GM12874 (cell line): Measurements from ENCODE around the gene COL26A1.

Source experiments
- CTCF ChIP-seq: IDR thresholded peaks from 2 replicates; pipeline ENCODE4 v1.5.1; 2011; ENCODE audit warnings: low read depth, mild to moderate bottlenecking, control low read depth, low read length, moderate library complexity; ENCODE audit not compliant: insufficient read depth

The COL26A1 gene

GRCh38 chr7:101468546-101469275, 106.0 kb downstream of the COL26A1 start:
- no peak for TF ChIP-seq CTCF

- TF ChIP-seq CTCF, result no peak
Observed at GRCh38 chr7:101470668-101471487, 108.2 kb downstream of the COL26A1 start.

- no peak for TF ChIP-seq CTCF
Observed at GRCh38 chr7:101474178-101474577, 111.5 kb downstream of the COL26A1 start.

DNA sequence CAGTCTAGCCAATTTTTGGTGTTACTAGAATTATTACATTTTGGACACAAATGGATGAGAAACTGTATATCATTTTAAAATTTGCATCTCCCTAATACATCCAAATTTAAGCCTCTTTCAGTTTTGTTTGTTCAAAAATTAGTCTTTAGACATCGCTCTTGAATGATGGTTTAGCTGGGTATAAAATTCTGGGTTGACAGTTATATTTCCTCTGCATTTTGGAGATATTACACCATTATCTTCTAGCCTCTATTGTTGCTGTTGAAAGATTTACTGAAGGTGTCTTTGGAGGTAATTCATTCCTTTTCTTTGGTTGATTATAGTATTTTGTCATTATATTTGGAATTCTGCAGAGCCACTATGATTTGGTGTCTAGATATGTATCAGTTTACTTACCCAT, 116.5 kb downstream of the COL26A1 start:
- no peak for TF ChIP-seq CTCF

DNA sequence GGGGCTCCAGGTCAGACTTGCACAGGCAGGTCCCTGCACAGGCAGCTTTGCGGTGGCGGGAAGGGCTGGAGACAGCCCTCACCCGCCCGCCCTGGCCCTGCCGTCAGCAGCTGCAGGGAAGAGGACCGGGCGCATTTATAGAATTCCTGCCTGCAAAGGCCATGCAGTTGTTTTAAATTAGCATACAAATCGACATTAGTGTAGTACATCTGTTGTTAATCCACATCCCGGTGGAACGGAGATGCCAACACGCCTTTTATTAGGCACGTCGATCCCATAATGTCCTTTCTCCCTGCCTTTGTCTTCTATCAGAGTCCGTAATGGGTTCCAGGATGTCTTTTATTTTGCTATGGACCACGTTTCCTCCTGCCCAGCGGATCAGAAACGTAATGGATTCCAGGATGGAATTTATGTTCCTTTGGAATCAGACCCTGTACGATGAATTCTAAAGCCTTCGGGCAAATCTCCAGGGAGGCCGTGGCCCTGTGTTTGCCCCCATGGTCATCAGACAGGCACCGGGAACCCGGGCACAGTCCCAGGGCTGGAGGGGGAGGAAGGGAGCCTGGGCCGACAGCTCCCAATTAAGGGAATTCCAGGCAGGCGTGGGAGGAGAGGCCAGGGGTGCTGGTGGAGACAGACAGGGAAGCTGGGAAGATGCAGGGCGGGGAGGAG, 123.9 kb downstream of the COL26A1 start:
- TF ChIP-seq CTCF, result no peak

- TF ChIP-seq CTCF, result no peak
Observed at GRCh38 chr7:101487105-101487458, 124.4 kb downstream of the COL26A1 start.

DNA sequence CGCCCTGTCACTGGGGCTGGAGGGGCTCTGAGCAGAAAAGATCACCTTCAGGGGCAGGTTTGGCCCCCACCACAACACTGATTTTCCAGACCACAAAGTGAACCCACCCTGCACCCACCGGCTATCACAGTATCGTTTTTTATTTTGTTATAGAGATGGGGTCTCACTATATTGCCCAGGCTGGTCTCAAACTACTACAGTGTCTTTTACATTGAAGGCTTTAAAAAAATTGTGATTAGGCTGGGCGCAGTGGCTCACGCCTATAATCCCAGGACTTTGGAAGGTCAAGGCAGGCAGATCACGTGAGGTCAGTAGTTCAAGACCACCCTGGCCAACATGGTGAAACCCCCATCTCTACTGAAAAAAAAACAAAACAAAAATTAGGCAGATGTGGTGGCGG, 125.1 kb downstream of the COL26A1 start:
- TF ChIP-seq CTCF, result no peak
